Measurements from ENCODE around the gene PRSS50. TPM values are rescaled to one million over a fixed set of nuclear protein-coding genes. Genes with fewer than 3 reads are reported as not detected.

The PRSS50 gene
- total RNA-seq, 1 donor from 2014 or later: not detected

- Mint-ChIP-seq H3K4me3 (ENCODE audit: unreplicated experiment) (no peak overlapping the region), H3K27ac (ENCODE audit: unreplicated experiment) (no peak overlapping the region)
- DNase-seq (ENCODE audit: extremely low spot score, unreplicated experiment): no peak
Observed at GRCh38 chr3:46694520-46694919, 23.1 kb downstream of the PRSS50 start.

GRCh38 chr3:46693892-46694226 is 23.8 kb downstream of the PRSS50 start:
- DNase-seq (ENCODE audit: extremely low spot score, unreplicated experiment): no peak
- peaks cover 21% of the 10 kb centered on the region for H3K4me1 Mint-ChIP-seq (ENCODE audit: unreplicated experiment)
- no peaks in the 10 kb centered on the region for H3K9me3 Mint-ChIP-seq (ENCODE audit: unreplicated experiment)
- H3K27ac Mint-ChIP-seq (ENCODE audit: unreplicated experiment): no peak overlapping the region
- H3K27me3 Mint-ChIP-seq (ENCODE audit: unreplicated experiment): no peaks in the 10 kb centered on the region
- no peak overlapping the region for H3K4me3 Mint-ChIP-seq (ENCODE audit: unreplicated experiment)
- no peaks in the 10 kb centered on the region for H3K36me3 Mint-ChIP-seq (ENCODE audit: unreplicated experiment)
- no peak for TF ChIP-seq CTCF (IDR thresholded peaks at IDR 0.05)

More at GRCh38 chr3:46694520-46694919, 23.1 kb downstream of the PRSS50 start:
- Mint-ChIP-seq H3K27me3 (ENCODE audit: unreplicated experiment) (no peaks in the 10 kb centered on the region), H3K36me3 (ENCODE audit: unreplicated experiment) (no peaks in the 10 kb centered on the region), H3K4me1 (ENCODE audit: unreplicated experiment) (peaks cover 21% of the 10 kb centered on the region), H3K9me3 (ENCODE audit: unreplicated experiment) (no peaks in the 10 kb centered on the region)
- TF ChIP-seq CTCF (IDR thresholded peaks at IDR 0.05): no peak

- Mint-ChIP-seq H3K27me3 (ENCODE audit: unreplicated experiment) (no peaks in the 10 kb centered on the region), H3K4me3 (ENCODE audit: unreplicated experiment) (peak within 1 kb of the TSS; percentile 68), H3K36me3 (ENCODE audit: unreplicated experiment) (no peaks in the 10 kb centered on the region), H3K27ac (ENCODE audit: unreplicated experiment) (peak within 1 kb of the TSS; percentile 54), H3K9me3 (ENCODE audit: unreplicated experiment) (no peaks in the 10 kb centered on the region), H3K4me1 (ENCODE audit: unreplicated experiment) (peaks cover 21% of the 10 kb centered on the region)
- DNase-seq (ENCODE audit: extremely low spot score, unreplicated experiment): no peak
- no peak for TF ChIP-seq CTCF (IDR thresholded peaks at IDR 0.05)
Observed at GRCh38 chr3:46693038-46693891, 24.4 kb downstream of the PRSS50 start, which contains the start of gene ALS2CL. Gene ALS2CL, minus strand, starts transcription at chr3:46693679. Its CDS starts 4,239 bp downstream, at chr3:46689440.

DNA sequence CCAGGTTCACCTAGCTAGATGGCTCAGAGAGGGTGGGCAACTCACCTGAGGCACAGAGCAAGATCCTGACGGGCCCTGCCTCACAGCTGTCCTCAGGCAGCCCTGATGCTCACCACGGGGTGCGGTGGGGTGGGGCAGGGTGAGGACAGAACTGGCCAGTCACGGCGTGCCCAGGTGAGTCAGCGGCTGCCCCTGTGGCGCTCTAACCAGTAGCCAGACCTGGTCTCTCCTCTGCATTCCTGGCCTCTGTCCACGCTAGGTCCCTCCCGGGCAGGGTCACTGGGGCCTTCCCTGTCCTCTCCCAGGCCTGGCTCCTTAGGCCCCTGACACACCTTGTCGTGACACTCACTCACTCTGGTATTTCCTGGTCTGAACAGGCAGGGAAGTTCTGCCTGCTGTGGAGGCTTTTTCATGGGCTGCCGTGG is 25.1 kb downstream of the PRSS50 start:
- Mint-ChIP-seq H3K27ac (ENCODE audit: unreplicated experiment) (peak overlapping the region; percentile 54), H3K9me3 (ENCODE audit: unreplicated experiment) (no peaks in the 10 kb centered on the region), H3K4me1 (ENCODE audit: unreplicated experiment) (peaks cover 21% of the 10 kb centered on the region), H3K27me3 (ENCODE audit: unreplicated experiment) (no peaks in the 10 kb centered on the region), H3K4me3 (ENCODE audit: unreplicated experiment) (peak overlapping the region; percentile 68), H3K36me3 (ENCODE audit: unreplicated experiment) (no peaks in the 10 kb centered on the region)
- DNase-seq (ENCODE audit: extremely low spot score, unreplicated experiment): no peak
- no peak for TF ChIP-seq CTCF (IDR thresholded peaks at IDR 0.05)

DNA sequence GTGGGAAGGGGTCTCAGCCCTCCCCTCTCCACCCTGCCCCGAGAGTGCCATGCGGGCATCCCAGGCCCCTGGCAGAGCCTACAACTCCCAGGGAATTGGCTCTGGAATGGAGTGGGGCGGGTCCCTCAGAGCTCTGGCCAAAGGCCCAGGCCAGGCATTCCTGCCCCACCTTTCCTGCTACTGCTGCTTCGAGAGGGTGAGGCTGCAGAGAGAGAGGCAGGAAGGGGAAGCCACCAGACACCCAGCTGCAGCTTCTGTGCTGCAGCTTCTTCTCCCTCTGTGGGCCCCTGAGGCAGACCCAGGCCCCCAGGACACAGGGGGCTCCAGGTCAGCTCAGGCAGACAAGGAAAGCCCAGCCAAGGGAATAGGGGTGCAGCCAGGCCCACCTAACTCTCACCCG is 26.9 kb downstream of the PRSS50 start:
- Mint-ChIP-seq H3K9me3 (ENCODE audit: unreplicated experiment) (no peaks in the 10 kb centered on the region), H3K27me3 (ENCODE audit: unreplicated experiment) (no peaks in the 10 kb centered on the region), H3K27ac (ENCODE audit: unreplicated experiment) (no peak overlapping the region), H3K4me1 (ENCODE audit: unreplicated experiment) (peaks cover 10% of the 10 kb centered on the region), H3K4me3 (ENCODE audit: unreplicated experiment) (no peak overlapping the region), H3K36me3 (ENCODE audit: unreplicated experiment) (no peaks in the 10 kb centered on the region)
- no peak for DNase-seq (ENCODE audit: extremely low spot score, unreplicated experiment)
- TF ChIP-seq CTCF (IDR thresholded peaks at IDR 0.05): no peak

Data from osteocyte (in vitro differentiated cells).